ENCODE results near the gene GALNT16. TPM values are rescaled to one million over a fixed set of nuclear protein-coding genes. Genes with fewer than 3 reads are reported as not detected.

Gene GALNT16
- polyA plus RNA-seq, 2 donors: 0.36 to 0.39 TPM

GRCh38 chr14:69326611-69327010 lies 66.7 kb downstream of the GALNT16 start:
- H3K9me3 ChIP-seq (ENCODE audit: control insufficient read depth in 2 of 2, insufficient read depth in 1 of 2, low read depth in 1 of 2, low read length in 1 of 2): no peaks in the 10 kb centered on the region
- H3K4me1 ChIP-seq (ENCODE audit: control insufficient read depth in 2 of 2, insufficient read depth in 2 of 2, low read length in 1 of 2): no peaks in the 10 kb centered on the region
- WGBS, 2 donors: 63 to 75% methylated on average over 6 of the region's 6 CpGs
- no peaks in the 10 kb centered on the region for H3K36me3 ChIP-seq (ENCODE audit: control insufficient read depth in 2 of 2, insufficient read depth in 2 of 2, low read length in 1 of 2)
- H3K27me3 ChIP-seq (ENCODE audit: control insufficient read depth in 1 of 2, insufficient read depth in 2 of 2, low read length in 2 of 2): no peaks in the 10 kb centered on the region
- H3K4me3 ChIP-seq (ENCODE audit: low read depth in 1 of 2, low read length in 2 of 2): no peak overlapping the region
- H3K27ac ChIP-seq (ENCODE audit: low read depth in 2 of 2, low read length in 1 of 2): no peak overlapping the region

- Histone ChIP-seq H3K36me3 (ENCODE audit: control insufficient read depth in 2 of 2, insufficient read depth in 2 of 2, low read length in 1 of 2) (no peaks in the 10 kb centered on the region), H3K9me3 (ENCODE audit: control insufficient read depth in 2 of 2, insufficient read depth in 1 of 2, low read depth in 1 of 2, low read length in 1 of 2) (no peaks in the 10 kb centered on the region), H3K27me3 (ENCODE audit: control insufficient read depth in 1 of 2, insufficient read depth in 2 of 2, low read length in 2 of 2) (no peaks in the 10 kb centered on the region), H3K27ac (ENCODE audit: low read depth in 2 of 2, low read length in 1 of 2) (no peak overlapping the region), H3K4me3 (ENCODE audit: low read depth in 1 of 2, low read length in 2 of 2) (no peak overlapping the region), H3K4me1 (ENCODE audit: control insufficient read depth in 2 of 2, insufficient read depth in 2 of 2, low read length in 1 of 2) (no peaks in the 10 kb centered on the region)
- whole genome bisulfite sequencing, 2 donors: 78 to 81% methylated on average over 5 of the region's 5 CpGs
These were observed 67.5 kb downstream of the GALNT16 start for GRCh38 chr14:69327507-69327906.

GRCh38 chr14:69328317-69328716 lies 68.4 kb downstream of the GALNT16 start:
- Histone ChIP-seq H3K9me3 (ENCODE audit: control insufficient read depth in 2 of 2, insufficient read depth in 1 of 2, low read depth in 1 of 2, low read length in 1 of 2) (no peaks in the 10 kb centered on the region), H3K27me3 (ENCODE audit: control insufficient read depth in 1 of 2, insufficient read depth in 2 of 2, low read length in 2 of 2) (no peaks in the 10 kb centered on the region), H3K4me1 (ENCODE audit: control insufficient read depth in 2 of 2, insufficient read depth in 2 of 2, low read length in 1 of 2) (no peaks in the 10 kb centered on the region), H3K27ac (ENCODE audit: low read depth in 2 of 2, low read length in 1 of 2) (no peak overlapping the region), H3K36me3 (ENCODE audit: control insufficient read depth in 2 of 2, insufficient read depth in 2 of 2, low read length in 1 of 2) (no peaks in the 10 kb centered on the region), H3K4me3 (ENCODE audit: low read depth in 1 of 2, low read length in 2 of 2) (no peak overlapping the region)
- WGBS, 2 donors: 88 to 92% methylated on average over 15 of the region's 15 CpGs

GRCh38 chr14:69328765-69329164 lies 68.8 kb downstream of the GALNT16 start:
- WGBS, 2 donors: 90% methylated on average over 6 of the region's 6 CpGs
- Histone ChIP-seq H3K27ac (ENCODE audit: low read depth in 2 of 2, low read length in 1 of 2) (no peak overlapping the region), H3K4me3 (ENCODE audit: low read depth in 1 of 2, low read length in 2 of 2) (no peak overlapping the region), H3K27me3 (ENCODE audit: control insufficient read depth in 1 of 2, insufficient read depth in 2 of 2, low read length in 2 of 2) (no peaks in the 10 kb centered on the region), H3K9me3 (ENCODE audit: control insufficient read depth in 2 of 2, insufficient read depth in 1 of 2, low read depth in 1 of 2, low read length in 1 of 2) (no peaks in the 10 kb centered on the region), H3K4me1 (ENCODE audit: control insufficient read depth in 2 of 2, insufficient read depth in 2 of 2, low read length in 1 of 2) (no peaks in the 10 kb centered on the region), H3K36me3 (ENCODE audit: control insufficient read depth in 2 of 2, insufficient read depth in 2 of 2, low read length in 1 of 2) (no peaks in the 10 kb centered on the region)

GRCh38 chr14:69331206-69331605 lies 71.2 kb downstream of the GALNT16 start:
- H3K36me3 ChIP-seq (ENCODE audit: control insufficient read depth in 2 of 2, insufficient read depth in 2 of 2, low read length in 1 of 2): no peaks in the 10 kb centered on the region
- H3K4me1 ChIP-seq (ENCODE audit: control insufficient read depth in 2 of 2, insufficient read depth in 2 of 2, low read length in 1 of 2): no peaks in the 10 kb centered on the region
- no peaks in the 10 kb centered on the region for H3K27me3 ChIP-seq (ENCODE audit: control insufficient read depth in 1 of 2, insufficient read depth in 2 of 2, low read length in 2 of 2)
- 82 to 89% methylated on average over 4 of the region's 4 CpGs for WGBS, 2 donors
- no peak overlapping the region for H3K27ac ChIP-seq (ENCODE audit: low read depth in 2 of 2, low read length in 1 of 2)
- no peaks in the 10 kb centered on the region for H3K9me3 ChIP-seq (ENCODE audit: control insufficient read depth in 2 of 2, insufficient read depth in 1 of 2, low read depth in 1 of 2, low read length in 1 of 2)
- no peak overlapping the region for H3K4me3 ChIP-seq (ENCODE audit: low read depth in 1 of 2, low read length in 2 of 2)

GRCh38 chr14:69332782-69333395 lies 72.9 kb downstream of the GALNT16 start:
- H3K4me3 ChIP-seq (ENCODE audit: low read depth in 1 of 2, low read length in 2 of 2): no peak overlapping the region
- no peak overlapping the region for H3K27ac ChIP-seq (ENCODE audit: low read depth in 2 of 2, low read length in 1 of 2)
- WGBS, 2 donors: 83 to 85% methylated on average over 13 of the region's 13 CpGs
- H3K27me3 ChIP-seq (ENCODE audit: control insufficient read depth in 1 of 2, insufficient read depth in 2 of 2, low read length in 2 of 2): no peaks in the 10 kb centered on the region
- no peaks in the 10 kb centered on the region for H3K9me3 ChIP-seq (ENCODE audit: control insufficient read depth in 2 of 2, insufficient read depth in 1 of 2, low read depth in 1 of 2, low read length in 1 of 2)
- no peaks in the 10 kb centered on the region for H3K36me3 ChIP-seq (ENCODE audit: control insufficient read depth in 2 of 2, insufficient read depth in 2 of 2, low read length in 1 of 2)
- H3K4me1 ChIP-seq (ENCODE audit: control insufficient read depth in 2 of 2, insufficient read depth in 2 of 2, low read length in 1 of 2): no peaks in the 10 kb centered on the region

GRCh38 chr14:69333791-69334337 lies 73.9 kb downstream of the GALNT16 start:
- Histone ChIP-seq H3K4me3 (ENCODE audit: low read depth in 1 of 2, low read length in 2 of 2) (no peak overlapping the region), H3K9me3 (ENCODE audit: control insufficient read depth in 2 of 2, insufficient read depth in 1 of 2, low read depth in 1 of 2, low read length in 1 of 2) (no peaks in the 10 kb centered on the region), H3K36me3 (ENCODE audit: control insufficient read depth in 2 of 2, insufficient read depth in 2 of 2, low read length in 1 of 2) (no peaks in the 10 kb centered on the region), H3K27ac (ENCODE audit: low read depth in 2 of 2, low read length in 1 of 2) (no peak overlapping the region), H3K4me1 (ENCODE audit: control insufficient read depth in 2 of 2, insufficient read depth in 2 of 2, low read length in 1 of 2) (no peaks in the 10 kb centered on the region), H3K27me3 (ENCODE audit: control insufficient read depth in 1 of 2, insufficient read depth in 2 of 2, low read length in 2 of 2) (no peaks in the 10 kb centered on the region)
- 69 to 76% methylated on average over 4 of the region's 4 CpGs for WGBS, 2 donors

GRCh38 chr14:69334576-69334975 lies 74.6 kb downstream of the GALNT16 start:
- WGBS, 2 donors: 79 to 89% methylated on average over 6 of the region's 6 CpGs
- Histone ChIP-seq H3K27me3 (ENCODE audit: control insufficient read depth in 1 of 2, insufficient read depth in 2 of 2, low read length in 2 of 2) (no peaks in the 10 kb centered on the region), H3K9me3 (ENCODE audit: control insufficient read depth in 2 of 2, insufficient read depth in 1 of 2, low read depth in 1 of 2, low read length in 1 of 2) (no peaks in the 10 kb centered on the region), H3K27ac (ENCODE audit: low read depth in 2 of 2, low read length in 1 of 2) (no peak overlapping the region), H3K4me1 (ENCODE audit: control insufficient read depth in 2 of 2, insufficient read depth in 2 of 2, low read length in 1 of 2) (no peaks in the 10 kb centered on the region), H3K4me3 (ENCODE audit: low read depth in 1 of 2, low read length in 2 of 2) (no peak overlapping the region), H3K36me3 (ENCODE audit: control insufficient read depth in 2 of 2, insufficient read depth in 2 of 2, low read length in 1 of 2) (no peaks in the 10 kb centered on the region)

- Histone ChIP-seq H3K9me3 (ENCODE audit: control insufficient read depth in 2 of 2, insufficient read depth in 1 of 2, low read depth in 1 of 2, low read length in 1 of 2) (no peaks in the 10 kb centered on the region), H3K27me3 (ENCODE audit: control insufficient read depth in 1 of 2, insufficient read depth in 2 of 2, low read length in 2 of 2) (no peaks in the 10 kb centered on the region), H3K4me1 (ENCODE audit: control insufficient read depth in 2 of 2, insufficient read depth in 2 of 2, low read length in 1 of 2) (no peaks in the 10 kb centered on the region), H3K36me3 (ENCODE audit: control insufficient read depth in 2 of 2, insufficient read depth in 2 of 2, low read length in 1 of 2) (no peaks in the 10 kb centered on the region), H3K27ac (ENCODE audit: low read depth in 2 of 2, low read length in 1 of 2) (no peak overlapping the region), H3K4me3 (ENCODE audit: low read depth in 1 of 2, low read length in 2 of 2) (no peak overlapping the region)
- WGBS, 2 donors: 34 to 44% methylated on average over 6 of the region's 6 CpGs
These were observed 75.4 kb downstream of the GALNT16 start for GRCh38 chr14:69335371-69335771.

GRCh38 chr14:69337984-69338383 lies 78.0 kb downstream of the GALNT16 start:
- H3K9me3 ChIP-seq (ENCODE audit: control insufficient read depth in 2 of 2, insufficient read depth in 1 of 2, low read depth in 1 of 2, low read length in 1 of 2): no peaks in the 10 kb centered on the region

More at GRCh38 chr14:69337984-69338383, 78.0 kb downstream of the GALNT16 start:
- no peaks in the 10 kb centered on the region for H3K4me1 ChIP-seq (ENCODE audit: control insufficient read depth in 2 of 2, insufficient read depth in 2 of 2, low read length in 1 of 2)
- no peak overlapping the region for H3K4me3 ChIP-seq (ENCODE audit: low read depth in 1 of 2, low read length in 2 of 2)
- no peak overlapping the region for H3K27ac ChIP-seq (ENCODE audit: low read depth in 2 of 2, low read length in 1 of 2)
- WGBS, 2 donors: 93 to 95% methylated on average over 5 of the region's 5 CpGs
- no peaks in the 10 kb centered on the region for H3K27me3 ChIP-seq (ENCODE audit: control insufficient read depth in 1 of 2, insufficient read depth in 2 of 2, low read length in 2 of 2)
- H3K36me3 ChIP-seq (ENCODE audit: control insufficient read depth in 2 of 2, insufficient read depth in 2 of 2, low read length in 1 of 2): no peaks in the 10 kb centered on the region

Data from esophagus (tissue), 2 donors.